B cell (primary cell): ENCODE measurements around the gene CLP1. TPM values are rescaled to one million over a fixed set of nuclear protein-coding genes. Genes with fewer than 3 reads are reported as not detected.

Experiments
- ATAC-seq: fragments of 200-7000 bp; cut with Tn5 transposase; one replicate; pipeline ENCODE4 v1.10.0; 2021; ENCODE audit warnings: low read depth, mild to moderate bottlenecking, moderate number of reproducible peaks, moderate library complexity
- CTCF ChIA-PET: fragments of 350-600 bp; sonication (Branson Sonifier 250); formaldehyde crosslinking; loops from one replicate; lab custom pipeline; 2021; ENCODE audit warnings: antibody characterized with exemption, inconsistent platforms; lab: Charles Lee
- POLR2A ChIA-PET: fragments of 350-600 bp; sonication (Branson Sonifier 250); formaldehyde crosslinking; loops from one replicate; lab custom pipeline; 2021; ENCODE audit warnings: antibody characterized with exemption; lab: Charles Lee
- DNase-seq: peaks from one replicate; pipeline ENCODE4 v3.0.0; 2013
- H2AFZ ChIP-seq: 2 replicates; pipeline ENCODE4 v1.6.1; 2012; ENCODE audit warnings: mild to moderate bottlenecking, low read depth, low read length; ENCODE audit not compliant: insufficient read depth, poor library complexity, severe bottlenecking
- H3K27ac ChIP-seq, 2 donors: 1 replicate in 1 of 2; 2 replicates in 1 of 2; pipeline ENCODE4 v1.5.1; 2012 to 2013; ENCODE audit warnings: low read length in 2 of 2, mild to moderate bottlenecking in 2 of 2, moderate library complexity in 1 of 2
- H3K27me3 ChIP-seq, 4 experiments: fragments of 200-600 bp in 1 of 4; sonication (generic) in 1 of 4; replicated peaks in 1 of 4; 1 replicate in 2 of 4; 2 replicates in 2 of 4; pipeline versions ENCODE4 v1.6.1 to v1.7.0; 2013 to 2016; ENCODE audit warnings: low read length in 3 of 4, mild to moderate bottlenecking in 2 of 4, mixed read lengths in 1 of 4, moderate library complexity in 1 of 4; ENCODE audit not compliant: insufficient read depth in 4 of 4, control insufficient read depth in 3 of 4; ENCODE audit errors: control extremely low read depth in 1 of 4
- H3K36me3 ChIP-seq, 2 experiments: replicated peaks in 1 of 2; 1 replicate in 1 of 2; 2 replicates in 1 of 2; pipeline versions ENCODE4 v1.6.1 to v1.7.1; 2013; ENCODE audit warnings: low read length in 1 of 2; ENCODE audit not compliant: insufficient read depth in 2 of 2, control insufficient read depth in 1 of 2; ENCODE audit errors: control extremely low read depth in 1 of 2, extremely low read depth in 1 of 2
- H3K4me1 ChIP-seq, 2 donors: fragments of 200-600 bp in 1 of 2; sonication (generic) in 1 of 2; 1 replicate in 1 of 2; 2 replicates in 1 of 2; pipeline versions ENCODE4 v1.5.1 to v1.6.1; 2013 to 2017; ENCODE audit warnings: low read length in 2 of 2; ENCODE audit not compliant: control insufficient read depth in 2 of 2, insufficient read depth in 2 of 2
- H3K4me2 ChIP-seq: replicated peaks from 2 replicates; pipeline ENCODE3; 2012; ENCODE audit warnings: mild to moderate bottlenecking, low read depth, low read length; ENCODE audit not compliant: poor library complexity, severe bottlenecking
- H3K4me3 ChIP-seq, 5 experiments: fragments of 200-600 bp in 1 of 5; sonication (generic) in 1 of 5; 1 replicate in 3 of 5; 2 replicates in 2 of 5; pipeline versions ENCODE4 v1.5.1 to v1.7.0; 2011 to 2016; ENCODE audit warnings: low read length in 4 of 5, mild to moderate bottlenecking in 4 of 5, low read depth in 2 of 5, control low read depth in 1 of 5, moderate library complexity in 1 of 5; ENCODE audit not compliant: insufficient read depth in 1 of 5; ENCODE audit errors: control extremely low read depth in 1 of 5, extremely low read depth in 1 of 5
- H3K79me2 ChIP-seq: fragments of 200-600 bp; sonication (generic); one replicate; pipeline ENCODE4 v1.6.0; 2016; ENCODE audit warnings: low read length; ENCODE audit not compliant: control insufficient read depth, insufficient read depth
- H3K9ac ChIP-seq: fragments of 200-600 bp; sonication (generic); 2 replicates; pipeline ENCODE4 v1.6.1; 2017; ENCODE audit warnings: mild to moderate bottlenecking, low read length, moderate library complexity
- H3K9me3 ChIP-seq, 3 donors: one replicate each; pipeline versions ENCODE4 v1.6.1 to v1.7.1; 2013; ENCODE audit warnings: low read length in 2 of 3; ENCODE audit not compliant: control insufficient read depth in 2 of 3, insufficient read depth in 1 of 3; ENCODE audit errors: control extremely low read depth in 1 of 3
- H4K20me1 ChIP-seq: 2 replicates; pipeline ENCODE4 v1.6.0; 2012; ENCODE audit warnings: mild to moderate bottlenecking, low read length; ENCODE audit not compliant: insufficient read depth, control insufficient read depth, poor library complexity, severe bottlenecking
- H3K27ac Mint-ChIP-seq: one replicate; pipeline ENCODE4 v1.8.0; 2021; ENCODE audit warnings: mixed read lengths
- H3K27me3 Mint-ChIP-seq: one replicate; pipeline ENCODE4 v1.8.0; 2021; ENCODE audit warnings: mixed read lengths
- H3K4me1 Mint-ChIP-seq: one replicate; pipeline ENCODE4 v1.8.0; 2021; ENCODE audit warnings: mixed read lengths
- H3K4me3 Mint-ChIP-seq: one replicate; pipeline ENCODE4 v1.8.0; 2021; ENCODE audit warnings: mixed read lengths
- H3K9me3 Mint-ChIP-seq: one replicate; pipeline ENCODE4 v1.8.0; 2022; ENCODE audit warnings: mixed read lengths; ENCODE audit not compliant: insufficient read depth
- EZH2 ChIP-seq: IDR thresholded peaks from 2 replicates; pipeline ENCODE4 v1.6.1; 2012; ENCODE audit warnings: borderline replicate concordance, low read depth, mild to moderate bottlenecking, moderate library complexity, low read length; ENCODE audit not compliant: insufficient read depth, poor library complexity, severe bottlenecking
- WGBS: methylation state at CpG from one replicate; pipeline ENCODE4 v1.1.5; 2013; ENCODE audit warnings: missing lambda C conversion rate; ENCODE audit not compliant: insufficient coverage; 5-methylcytosine and 5-hydroxymethylcytosine counted together
- intact Hi-C: fragments of 100-400 bp; cut with micrococcal nuclease; formaldehyde crosslinking; loops from one replicate; pipeline ENCODE4 v1.10.0; 2022
- polyA plus RNA-seq: library from polyadenylated mRNA; depleted of rRNA; stranded (reverse); fragments of >200 nt; gene quantifications from 2 replicates; pipeline ENCODE4 v1.2.3, GENCODE V29; 2012
- total RNA-seq, 2 donors: library from RNA; stranded (reverse); fragments of 120-200 nt in 1 of 2; gene quantifications; 1 replicate in 1 of 2; 2 replicates in 1 of 2; pipeline versions ENCODE4 v1.2.3 to v1.2.4, GENCODE V29; 2013 to 2022
- TF ChIP-seq, protein P1 (sequence below): fragments of 200-600 bp; IDR thresholded peaks from one replicate; pipeline ENCODE4 v1.8.0; 2022; ENCODE audit warnings: antibody characterized with exemption, mild to moderate bottlenecking

CLP1 gene
- total and polyA plus RNA-seq, 2 donors (not counting 1 experiment from before 2014, with no cell fraction given) = 6.0 to 15.5 TPM

DNA sequence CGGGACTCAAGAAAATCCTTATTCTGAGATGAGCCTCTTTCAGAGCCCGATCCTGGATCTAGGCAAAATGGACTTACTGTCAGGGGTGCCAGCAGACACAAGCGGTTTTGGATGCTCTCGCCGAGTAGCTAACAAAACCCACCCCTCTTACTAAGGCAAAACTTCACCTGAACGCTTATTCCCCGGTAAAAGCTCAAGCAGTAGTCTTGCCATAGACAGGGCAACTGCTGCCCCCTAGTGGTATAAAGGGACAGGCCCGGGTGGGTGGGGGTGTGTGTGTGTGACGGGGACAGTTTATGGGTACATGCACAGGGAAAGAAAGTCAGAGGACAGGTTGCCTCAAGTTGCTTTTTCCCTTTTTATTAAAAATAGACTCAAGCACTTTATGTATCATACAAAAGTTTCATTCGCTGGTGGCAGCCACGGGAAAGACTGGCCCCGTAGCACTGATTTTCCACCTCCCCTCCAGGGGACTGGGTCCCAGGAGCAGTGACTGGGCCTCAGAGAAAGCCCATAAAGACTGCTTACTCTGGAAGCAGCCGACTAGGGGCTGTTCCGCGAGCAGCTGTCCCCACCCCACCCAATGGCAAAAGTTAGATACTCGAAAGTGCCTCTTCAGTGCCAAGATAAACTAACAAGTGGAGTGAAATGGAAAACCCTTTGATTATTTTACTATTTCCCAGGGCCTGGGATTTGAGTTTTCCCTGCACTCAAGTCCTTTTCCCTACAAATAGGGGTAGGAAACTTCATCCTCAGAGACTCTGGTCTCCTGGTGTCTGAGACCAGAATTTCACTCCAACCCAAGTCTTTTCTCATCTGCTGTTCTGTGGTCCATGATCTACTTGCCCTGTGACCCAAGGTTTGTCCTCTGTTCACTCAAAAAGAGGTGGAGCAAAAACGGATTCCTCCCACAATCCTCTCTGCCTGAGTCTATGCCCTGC, 12.5 kb upstream of the CLP1 start:
- Histone ChIP-seq H4K20me1 (no peaks in the 10 kb centered on the region), H3K4me2 (no peak overlapping the region), H3K4me1 (peaks cover 43 to 46% of the 10 kb centered on the region in 2 donors), H2AFZ (no peak overlapping the region), H3K27ac (no peak overlapping the region), H3K36me3 (no peaks in the 10 kb centered on the region), H3K9ac (no peak overlapping the region), H3K4me3 (no peak overlapping the region), H3K9me3 (peaks cover 0 to 11% (median 0%) of the 10 kb centered on the region in 3 donors), H3K27me3 (peaks cover 0 to 58% (median 47%) of the 10 kb centered on the region in 4 experiments), H3K79me2 (no peaks in the 10 kb centered on the region)
- ChIA-PET CTCF (interaction anchor here (0.9 to 8.3 kb wide), 21 partner anchors 9 to 297 kb away, joined by 3 to 106 read pairs (median 7); partner anchors contain the start of genes SLC43A1, TIMM10 and UBE2L6), POLR2A (interaction anchor here (0.6 kb wide), 1 partner anchor 52 kb away, joined by 4 read pairs; no protein-coding TSS in a partner anchor)
- Mint-ChIP-seq H3K4me1 (peaks cover 40% of the 10 kb centered on the region), H3K9me3 (no peaks in the 10 kb centered on the region), H3K4me3 (no peak overlapping the region), H3K27ac (no peak overlapping the region), H3K27me3 (peaks cover 70% of the 10 kb centered on the region)
- 35% methylated on average over 6 of the region's 17 CpGs for WGBS
- DNase-seq (peak; percentile 85), ATAC-seq (peak; percentile 71)
- intact Hi-C loops = loop anchor here (1.0 to 5.0 kb wide), 3 partner anchors 77 to 152 kb away; partner anchors contain the start of gene TIMM10
- TF ChIP-seq EZH2 = no peak
- TF ChIP-seq, protein P1, sequence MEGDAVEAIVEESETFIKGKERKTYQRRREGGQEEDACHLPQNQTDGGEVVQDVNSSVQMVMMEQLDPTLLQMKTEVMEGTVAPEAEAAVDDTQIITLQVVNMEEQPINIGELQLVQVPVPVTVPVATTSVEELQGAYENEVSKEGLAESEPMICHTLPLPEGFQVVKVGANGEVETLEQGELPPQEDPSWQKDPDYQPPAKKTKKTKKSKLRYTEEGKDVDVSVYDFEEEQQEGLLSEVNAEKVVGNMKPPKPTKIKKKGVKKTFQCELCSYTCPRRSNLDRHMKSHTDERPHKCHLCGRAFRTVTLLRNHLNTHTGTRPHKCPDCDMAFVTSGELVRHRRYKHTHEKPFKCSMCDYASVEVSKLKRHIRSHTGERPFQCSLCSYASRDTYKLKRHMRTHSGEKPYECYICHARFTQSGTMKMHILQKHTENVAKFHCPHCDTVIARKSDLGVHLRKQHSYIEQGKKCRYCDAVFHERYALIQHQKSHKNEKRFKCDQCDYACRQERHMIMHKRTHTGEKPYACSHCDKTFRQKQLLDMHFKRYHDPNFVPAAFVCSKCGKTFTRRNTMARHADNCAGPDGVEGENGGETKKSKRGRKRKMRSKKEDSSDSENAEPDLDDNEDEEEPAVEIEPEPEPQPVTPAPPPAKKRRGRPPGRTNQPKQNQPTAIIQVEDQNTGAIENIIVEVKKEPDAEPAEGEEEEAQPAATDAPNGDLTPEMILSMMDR = peak; percentile 81
